HG02970 (cell line): ENCODE measurements around the gene SRRM1.

Experiments
- ATAC-seq: cut with Tn5 transposase; IDR thresholded peaks from one replicate; pipeline ENCODE4 v1.9.1; 2021; ENCODE audit warnings: mild to moderate bottlenecking, moderate library complexity, moderate number of reproducible peaks; ENCODE audit not compliant: unreplicated experiment, low FRiP score

Gene SRRM1, protein sequence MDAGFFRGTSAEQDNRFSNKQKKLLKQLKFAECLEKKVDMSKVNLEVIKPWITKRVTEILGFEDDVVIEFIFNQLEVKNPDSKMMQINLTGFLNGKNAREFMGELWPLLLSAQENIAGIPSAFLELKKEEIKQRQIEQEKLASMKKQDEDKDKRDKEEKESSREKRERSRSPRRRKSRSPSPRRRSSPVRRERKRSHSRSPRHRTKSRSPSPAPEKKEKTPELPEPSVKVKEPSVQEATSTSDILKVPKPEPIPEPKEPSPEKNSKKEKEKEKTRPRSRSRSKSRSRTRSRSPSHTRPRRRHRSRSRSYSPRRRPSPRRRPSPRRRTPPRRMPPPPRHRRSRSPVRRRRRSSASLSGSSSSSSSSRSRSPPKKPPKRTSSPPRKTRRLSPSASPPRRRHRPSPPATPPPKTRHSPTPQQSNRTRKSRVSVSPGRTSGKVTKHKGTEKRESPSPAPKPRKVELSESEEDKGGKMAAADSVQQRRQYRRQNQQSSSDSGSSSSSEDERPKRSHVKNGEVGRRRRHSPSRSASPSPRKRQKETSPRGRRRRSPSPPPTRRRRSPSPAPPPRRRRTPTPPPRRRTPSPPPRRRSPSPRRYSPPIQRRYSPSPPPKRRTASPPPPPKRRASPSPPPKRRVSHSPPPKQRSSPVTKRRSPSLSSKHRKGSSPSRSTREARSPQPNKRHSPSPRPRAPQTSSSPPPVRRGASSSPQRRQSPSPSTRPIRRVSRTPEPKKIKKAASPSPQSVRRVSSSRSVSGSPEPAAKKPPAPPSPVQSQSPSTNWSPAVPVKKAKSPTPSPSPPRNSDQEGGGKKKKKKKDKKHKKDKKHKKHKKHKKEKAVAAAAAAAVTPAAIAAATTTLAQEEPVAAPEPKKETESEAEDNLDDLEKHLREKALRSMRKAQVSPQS

DNA sequence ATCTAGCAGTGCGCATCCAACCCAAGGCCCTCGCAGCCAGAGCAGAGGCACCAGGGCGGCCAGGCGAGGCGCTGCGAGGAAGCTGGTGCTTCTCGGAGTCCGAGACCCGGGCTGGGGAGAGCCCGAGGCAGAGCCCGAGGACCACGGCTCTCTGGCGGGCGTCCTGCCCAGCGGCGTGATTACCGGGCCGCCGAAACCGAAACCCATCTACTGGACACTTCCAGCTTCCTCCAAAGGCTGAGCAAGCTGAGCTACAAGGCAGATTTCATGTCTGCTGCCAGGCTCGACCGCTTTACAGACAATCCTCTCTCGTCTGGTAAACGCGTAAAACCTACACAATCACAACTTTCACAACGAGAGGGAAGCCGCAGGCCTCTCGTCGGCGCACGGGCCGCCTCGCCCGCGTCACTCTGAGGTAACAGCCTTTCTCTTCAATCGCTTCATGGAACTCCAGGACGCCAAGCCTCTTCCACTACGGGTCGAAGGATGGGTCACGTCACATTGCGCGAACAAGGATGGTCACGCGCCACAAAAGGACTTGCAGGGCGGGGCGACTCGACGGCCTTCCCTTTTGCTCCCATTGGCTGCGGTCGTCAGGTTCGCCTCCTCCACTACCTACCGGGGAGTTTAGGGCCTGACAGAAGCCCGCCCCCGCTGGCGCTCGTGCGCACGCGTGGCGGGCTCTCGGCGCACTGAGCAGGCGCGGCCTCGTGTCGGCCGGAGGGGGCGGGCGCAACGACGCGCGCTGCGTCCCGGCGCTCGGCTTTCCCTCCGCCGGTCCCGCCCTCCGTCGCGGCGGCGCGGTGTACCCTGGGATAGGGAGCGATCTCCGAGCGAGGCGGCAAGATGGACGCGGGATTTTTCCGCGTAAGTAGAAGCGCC is at the start of gene SRRM1:
SRRM1 (plus strand) TSS at position 822 of the 882 bp plus-strand sequence; CDS start at position 847, 25 bp downstream.
- peak; percentile 93 for ATAC-seq

DNA sequence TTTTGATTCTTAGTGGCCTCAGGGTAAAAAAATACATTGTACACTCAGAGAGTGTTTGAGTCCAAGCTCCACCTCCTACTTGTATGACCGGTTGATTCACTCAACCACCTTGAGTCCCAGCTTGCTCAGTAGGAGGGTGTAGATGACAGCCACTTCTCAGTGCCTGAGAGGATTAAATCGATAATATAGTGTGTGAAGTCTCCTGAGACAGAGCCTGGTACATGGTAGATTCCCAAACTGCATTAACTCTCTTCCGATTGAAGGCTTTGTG is 48.8 kb upstream of the SRRM1 start:
- no peak for ATAC-seq

DNA sequence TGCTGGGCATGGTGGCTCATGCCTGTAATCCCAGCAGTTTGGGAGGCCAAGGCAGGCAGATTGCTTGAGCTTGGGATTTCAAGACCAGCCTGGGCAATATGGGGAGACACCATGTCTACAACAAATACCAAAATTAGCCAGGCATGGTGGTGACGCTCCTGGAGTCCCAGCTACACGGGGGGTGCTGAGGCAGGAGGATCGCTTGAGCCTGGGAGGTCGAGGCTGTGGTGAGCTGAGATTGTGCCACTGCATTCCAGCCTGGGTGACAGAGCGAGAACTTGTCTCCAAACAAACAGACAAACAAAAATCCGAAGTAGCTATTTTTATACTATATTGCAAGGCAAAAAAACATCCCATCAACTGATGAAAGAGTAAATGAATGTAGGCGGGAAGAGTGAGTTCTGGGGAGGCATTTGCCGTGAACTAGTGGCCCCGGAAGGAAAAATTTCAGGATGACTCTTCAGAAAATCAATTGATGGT is 46.7 kb upstream of the SRRM1 start:
- ATAC-seq: no peak

DNA sequence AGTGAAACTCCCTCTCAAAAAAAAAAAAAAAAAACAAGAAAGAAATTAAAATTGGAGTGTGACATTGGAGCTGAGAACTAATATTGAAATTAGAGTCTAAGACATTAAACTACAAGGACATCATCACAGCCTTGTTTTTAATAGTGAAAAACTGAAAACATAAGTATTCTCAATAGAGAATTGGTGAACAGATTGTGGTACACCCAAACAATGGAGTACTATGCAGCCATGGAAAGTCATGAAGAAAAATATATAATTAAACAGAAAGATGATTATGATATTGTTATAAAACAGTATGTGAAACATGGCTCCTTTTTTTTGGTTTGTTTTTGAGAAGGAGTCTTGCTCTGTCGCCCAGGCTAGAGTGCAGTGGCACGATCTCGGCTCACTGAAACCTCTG is 43.8 kb upstream of the SRRM1 start:
- ATAC-seq: no peak

DNA sequence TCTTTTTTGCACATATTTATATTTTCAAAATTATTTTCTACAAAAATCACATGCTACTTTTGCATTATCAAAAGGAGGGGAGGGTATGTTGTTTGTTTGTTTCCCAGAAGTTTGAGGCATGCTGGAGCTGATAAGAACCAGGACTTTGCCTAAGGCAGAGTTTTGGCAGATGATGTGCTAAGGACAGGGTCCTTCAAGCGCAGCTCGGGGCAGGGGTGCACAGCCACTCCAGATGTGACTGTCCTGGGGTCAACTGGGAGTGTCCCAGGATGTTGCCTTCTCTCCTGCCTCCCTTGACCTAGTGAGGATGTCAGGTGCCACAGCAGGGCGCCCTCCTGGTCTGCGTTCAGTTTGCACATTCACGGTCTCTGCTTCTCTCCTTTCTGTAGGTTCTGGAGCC is 42.6 kb upstream of the SRRM1 start:
- no peak for ATAC-seq

DNA sequence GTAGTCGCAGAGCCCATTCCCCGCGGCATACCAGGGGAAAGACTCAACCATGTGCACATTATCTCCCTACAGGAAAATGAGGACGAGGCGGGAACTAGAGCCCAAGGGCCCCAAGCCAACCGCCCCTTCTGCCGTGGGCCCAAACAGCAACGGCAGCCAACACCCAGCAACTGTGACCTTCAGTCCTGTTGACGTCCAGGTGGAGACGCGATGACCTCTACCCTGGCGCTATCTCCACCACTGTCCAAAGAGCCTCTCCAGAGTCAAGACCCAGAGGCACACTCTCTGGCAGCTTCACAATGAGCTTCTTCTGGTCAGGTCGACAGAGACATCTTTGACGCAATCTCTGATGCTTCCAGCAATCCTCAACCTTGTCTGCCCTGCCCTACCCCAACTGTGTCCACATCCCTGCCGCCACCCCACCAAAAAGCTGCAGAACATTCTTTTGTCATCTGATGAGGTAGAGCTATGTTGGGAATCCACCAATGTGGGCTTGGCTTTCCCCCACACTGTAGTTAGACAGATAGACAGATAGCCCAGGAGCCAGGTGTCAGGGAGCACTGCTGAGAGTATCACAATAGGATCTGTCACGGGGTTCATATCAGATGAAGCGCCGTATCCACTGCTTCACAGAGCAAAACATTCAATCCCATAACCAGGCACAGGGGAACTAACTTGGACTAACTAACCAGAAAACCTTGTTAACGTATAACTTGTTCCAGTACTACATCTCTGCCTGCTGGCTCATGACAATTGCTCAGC is 37.4 kb upstream of the SRRM1 start:
- no peak for ATAC-seq

DNA sequence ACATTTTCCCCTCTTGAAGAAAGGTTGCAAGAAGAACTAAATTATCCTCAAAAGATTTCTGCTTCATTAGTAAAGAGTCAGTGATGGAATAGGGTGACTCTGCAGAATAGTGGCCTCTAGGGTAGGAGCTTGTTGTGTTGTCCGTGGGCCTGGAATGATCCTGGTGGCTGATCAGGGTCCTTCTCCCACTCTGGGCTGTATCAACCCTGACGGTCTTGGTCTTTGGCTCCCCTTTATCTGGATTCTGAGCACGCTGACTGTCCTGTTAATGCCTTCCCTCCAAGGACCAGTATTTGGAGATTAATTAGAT is 36.9 kb upstream of the SRRM1 start:
- no peak for ATAC-seq

DNA sequence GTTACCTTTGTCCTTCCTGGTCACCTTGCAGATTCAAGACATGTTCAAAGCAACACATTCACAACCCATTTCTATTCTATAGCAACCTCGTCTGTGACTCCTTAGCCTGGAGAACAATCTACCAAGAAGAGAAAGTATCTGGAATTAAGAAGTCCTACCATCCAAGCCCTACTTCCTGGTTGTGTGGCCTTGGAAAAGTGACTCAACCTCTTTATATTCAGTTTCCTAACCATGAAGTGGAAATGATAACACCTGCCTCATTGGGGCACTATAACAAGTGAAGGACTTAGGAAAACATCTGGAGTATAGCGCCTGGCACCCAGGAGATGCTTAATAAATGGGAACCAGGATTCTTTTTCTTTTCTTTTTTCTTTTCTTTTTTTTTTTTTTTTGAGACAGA is 36.5 kb upstream of the SRRM1 start:
- ATAC-seq: no peak

DNA sequence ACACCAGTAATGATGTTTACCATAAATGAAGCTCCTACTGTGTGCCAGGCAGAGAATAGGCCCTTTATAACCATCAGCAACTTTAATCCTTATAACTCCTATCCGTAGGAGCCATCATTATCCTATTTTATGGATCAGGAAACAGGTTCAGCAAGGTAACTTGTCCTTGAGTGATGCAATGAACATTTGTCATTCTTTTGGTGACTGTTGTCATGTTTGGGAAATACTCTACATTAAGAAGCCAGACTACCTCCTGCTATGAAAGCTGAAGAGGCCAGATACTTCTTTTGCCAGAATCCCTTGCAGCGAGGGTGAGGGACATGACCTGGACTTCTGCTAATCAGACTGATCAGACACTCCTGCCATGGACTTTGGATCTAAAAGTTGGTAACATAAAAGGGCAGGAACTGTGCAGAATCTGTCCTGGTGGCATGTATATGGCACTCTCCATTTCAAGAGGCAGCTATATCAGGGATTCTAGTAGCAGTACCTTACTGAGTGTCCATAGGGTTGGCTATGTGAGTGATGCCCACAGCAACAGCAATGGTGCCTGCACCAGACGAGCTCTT is 33.1 kb upstream of the SRRM1 start:
- no peak for ATAC-seq

DNA sequence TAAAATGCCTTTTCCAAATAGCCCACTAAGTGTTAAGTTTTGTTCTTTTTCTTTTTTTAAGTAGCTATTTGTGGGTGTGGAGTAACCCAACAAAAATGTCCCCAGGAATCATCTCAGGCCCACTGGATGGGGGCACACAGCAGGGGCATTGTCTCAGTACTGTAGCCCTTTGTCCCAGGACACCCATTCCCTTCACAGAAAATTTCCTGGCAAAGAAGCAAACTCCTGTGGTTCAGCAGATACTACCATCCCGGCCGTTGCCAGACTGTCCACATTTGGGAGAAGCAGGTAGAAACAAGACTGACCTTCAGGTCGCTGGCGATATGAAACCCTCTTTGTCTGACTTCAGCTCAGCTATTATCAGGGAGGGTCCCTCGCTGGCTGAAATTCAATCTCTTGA is 23.7 kb upstream of the SRRM1 start:
- no peak for ATAC-seq

DNA sequence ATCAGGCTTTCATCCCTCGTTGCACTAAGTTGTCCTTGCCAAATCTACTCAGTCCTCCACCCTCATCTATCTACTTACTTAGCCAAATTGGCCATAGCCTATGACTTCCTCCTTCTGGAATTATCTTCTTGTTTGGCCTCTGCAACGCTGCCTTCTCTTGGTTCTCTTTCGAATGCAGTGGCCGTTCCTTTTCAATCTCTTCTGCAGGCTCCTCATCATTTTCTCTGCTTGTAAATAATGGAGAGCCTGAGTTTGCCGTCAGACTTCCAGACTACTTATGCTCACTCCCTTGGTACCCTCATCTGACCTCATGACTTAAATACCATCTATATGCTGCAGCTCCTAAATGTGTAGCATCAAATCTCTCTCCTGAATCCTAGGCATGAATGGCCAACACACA is 22.4 kb upstream of the SRRM1 start:
- no peak for ATAC-seq

DNA sequence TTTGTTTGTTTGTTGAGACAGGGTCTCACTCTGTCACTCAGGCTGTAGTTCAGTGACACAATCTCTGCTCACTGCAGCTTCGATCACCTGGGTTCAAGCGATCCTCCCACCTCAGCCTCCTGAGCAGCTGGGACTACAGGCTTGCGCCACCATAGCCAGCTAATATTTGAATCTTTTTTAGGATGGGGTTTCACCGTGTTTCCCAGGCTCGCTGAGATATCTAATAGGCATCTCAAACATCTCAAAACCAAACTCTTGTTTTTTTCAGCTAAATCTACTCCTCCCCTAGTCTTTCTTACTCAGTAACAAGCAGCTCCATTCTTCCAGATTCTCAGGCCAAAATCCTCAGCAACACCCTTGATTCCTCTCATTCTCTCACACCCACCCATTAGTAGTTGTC is 22.0 kb upstream of the SRRM1 start:
- ATAC-seq: no peak

DNA sequence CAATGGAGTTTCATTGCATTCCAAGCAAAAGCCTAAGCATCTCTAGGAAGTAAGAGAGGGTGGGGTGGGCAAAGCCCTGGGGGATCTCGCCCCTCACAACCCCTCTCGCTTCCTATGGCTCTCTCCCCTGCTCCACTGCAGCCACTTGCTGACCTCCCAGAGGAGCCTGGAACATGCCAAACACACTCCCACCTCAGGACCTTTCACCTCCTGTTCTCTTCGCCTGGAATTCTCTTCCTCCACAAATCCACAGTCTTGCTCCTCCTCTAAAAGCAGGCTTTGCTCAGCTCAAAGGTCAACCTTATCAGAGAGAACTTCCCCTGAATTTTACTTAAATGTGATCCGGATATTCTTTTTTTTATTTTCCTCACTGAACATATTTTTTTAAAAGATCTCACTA is 20.9 kb upstream of the SRRM1 start:
- no peak for ATAC-seq

DNA sequence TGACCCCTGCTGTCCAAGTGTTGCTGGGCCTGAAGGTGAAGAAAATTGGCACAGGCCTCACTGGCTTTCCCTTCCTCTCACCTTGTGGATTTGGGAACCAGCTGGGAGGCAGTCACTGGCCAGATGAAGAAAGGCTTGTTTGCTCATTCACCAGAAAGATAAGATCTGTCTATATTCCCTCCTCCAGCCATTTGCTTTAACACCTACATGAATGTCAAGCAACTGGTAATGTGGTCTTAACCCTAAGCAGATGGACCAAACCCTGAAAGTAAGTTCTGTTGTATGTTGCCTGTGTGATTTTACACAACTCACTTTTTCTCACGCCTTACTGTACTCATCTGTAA is 10.3 kb upstream of the SRRM1 start:
- no peak for ATAC-seq

DNA sequence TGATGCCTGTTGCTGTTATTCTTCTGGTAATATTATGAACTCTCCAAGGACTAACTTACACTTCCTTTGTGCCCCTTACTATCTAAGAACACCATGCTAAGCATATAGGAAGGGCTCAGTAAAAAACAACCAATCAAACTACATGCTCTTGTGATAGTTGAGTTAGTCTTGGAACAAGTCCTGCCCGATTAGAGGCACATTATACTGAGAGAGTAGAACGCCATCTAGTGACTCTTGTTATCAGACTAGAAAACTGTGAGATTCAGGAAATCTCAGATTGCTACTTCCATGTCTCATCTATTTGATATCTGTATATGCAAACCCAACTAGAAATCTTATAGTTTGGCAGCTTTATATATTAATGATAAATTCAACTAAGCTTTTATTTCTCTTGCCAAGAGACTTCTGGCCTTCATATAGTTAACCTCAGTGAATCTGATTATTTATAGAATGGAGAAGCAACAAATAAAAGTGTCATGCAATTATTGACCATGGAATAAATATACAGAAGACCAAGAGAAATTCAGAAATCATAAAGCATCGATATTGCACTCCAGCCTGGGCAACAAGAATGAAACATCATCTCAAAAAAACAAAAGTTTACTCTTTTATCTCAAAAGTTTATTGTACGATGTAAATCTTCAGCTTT is 7.8 kb upstream of the SRRM1 start:
- ATAC-seq: no peak

DNA sequence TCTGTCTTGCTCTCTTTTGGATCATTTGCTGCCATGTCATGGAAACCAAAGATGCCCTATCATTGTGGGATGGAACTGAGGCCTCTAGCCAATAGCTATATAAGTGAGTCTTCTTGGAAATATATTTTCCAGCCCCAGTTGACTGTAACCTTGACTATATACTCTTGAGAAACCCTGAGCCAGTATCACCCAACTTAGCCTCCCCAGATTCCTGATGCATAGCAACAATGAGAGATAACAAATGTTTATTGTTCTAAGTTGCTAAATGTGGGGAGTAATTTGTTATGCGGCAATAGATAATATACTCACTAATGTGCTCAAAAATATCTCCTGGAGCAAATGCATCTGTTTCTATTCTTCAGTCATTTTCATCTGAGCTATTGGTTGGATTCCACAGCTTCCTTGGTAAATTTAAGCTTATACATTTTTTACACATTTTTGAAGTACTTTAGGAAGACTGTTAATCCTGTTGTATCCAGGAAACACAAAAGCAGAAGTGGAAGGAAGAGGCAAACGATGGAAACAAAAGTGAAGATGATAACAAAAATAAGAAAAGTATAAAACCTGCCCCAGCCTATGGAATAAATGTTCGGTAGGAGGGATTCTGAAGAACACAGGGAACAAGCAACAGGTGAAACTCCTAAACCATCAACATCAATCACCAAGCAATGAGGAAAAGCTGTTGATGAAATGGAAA is 6.3 kb upstream of the SRRM1 start:
- no peak for ATAC-seq

DNA sequence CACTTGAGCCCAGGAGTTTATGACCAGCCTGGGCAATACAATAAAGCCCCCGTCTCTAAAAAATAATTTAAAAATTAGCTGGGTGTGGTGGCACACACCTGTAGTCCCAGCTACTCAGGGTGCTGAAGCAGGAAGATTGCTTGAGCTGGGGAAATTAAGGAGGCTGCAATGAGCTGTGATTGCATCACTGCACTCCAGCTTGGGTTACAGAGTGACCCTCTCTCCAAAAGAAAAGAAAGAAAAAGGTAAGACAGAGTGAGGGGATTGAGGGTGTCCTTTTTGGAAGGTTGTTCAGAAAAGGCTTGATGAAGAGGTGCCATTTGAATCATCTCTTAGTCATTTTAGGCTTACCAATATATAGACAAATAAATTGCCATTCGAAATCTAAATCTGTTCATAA is 4.0 kb upstream of the SRRM1 start:
- ATAC-seq: no peak

DNA sequence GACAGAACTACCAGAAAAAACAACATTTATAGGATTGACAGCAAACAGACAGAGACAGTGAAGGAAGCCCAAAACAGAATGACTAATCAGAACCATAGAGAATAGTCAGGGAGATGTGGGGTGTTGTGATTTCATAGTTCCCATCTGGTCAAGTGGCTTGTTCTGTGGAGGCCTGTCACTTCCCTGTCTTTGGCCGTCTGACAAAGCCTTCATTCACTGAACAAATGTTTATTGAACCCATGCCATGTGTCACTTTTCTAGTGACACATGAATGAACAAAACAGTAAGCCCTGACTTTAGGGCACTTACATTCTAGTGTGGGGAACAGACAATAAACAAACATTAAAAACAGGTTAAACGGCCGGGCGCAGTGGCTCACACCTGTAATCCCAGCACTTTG is 3.2 kb upstream of the SRRM1 start:
- ATAC-seq: no peak

DNA sequence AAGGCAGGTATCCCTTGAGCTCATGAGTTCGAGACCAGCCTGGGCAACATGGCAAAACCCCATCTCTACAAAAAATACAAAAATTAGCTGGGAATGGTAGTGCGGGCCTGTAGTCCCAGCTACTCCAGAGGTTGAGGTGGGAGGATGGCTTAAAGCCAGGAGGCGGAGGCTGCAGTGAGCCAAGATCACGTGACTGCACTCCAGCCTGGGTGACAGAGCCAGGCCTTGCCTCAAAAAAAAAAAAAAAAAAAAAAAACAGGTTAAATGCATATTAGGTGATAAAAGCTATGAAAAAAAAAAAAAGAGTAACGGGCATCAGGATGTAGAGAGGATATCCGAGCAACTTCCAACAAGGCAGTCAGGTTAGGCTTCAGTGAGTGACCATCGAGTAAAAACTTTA is 2.8 kb upstream of the SRRM1 start:
- no peak for ATAC-seq
